ENCODE measurements around the gene TRIM9.

TRIM9 gene

DNA sequence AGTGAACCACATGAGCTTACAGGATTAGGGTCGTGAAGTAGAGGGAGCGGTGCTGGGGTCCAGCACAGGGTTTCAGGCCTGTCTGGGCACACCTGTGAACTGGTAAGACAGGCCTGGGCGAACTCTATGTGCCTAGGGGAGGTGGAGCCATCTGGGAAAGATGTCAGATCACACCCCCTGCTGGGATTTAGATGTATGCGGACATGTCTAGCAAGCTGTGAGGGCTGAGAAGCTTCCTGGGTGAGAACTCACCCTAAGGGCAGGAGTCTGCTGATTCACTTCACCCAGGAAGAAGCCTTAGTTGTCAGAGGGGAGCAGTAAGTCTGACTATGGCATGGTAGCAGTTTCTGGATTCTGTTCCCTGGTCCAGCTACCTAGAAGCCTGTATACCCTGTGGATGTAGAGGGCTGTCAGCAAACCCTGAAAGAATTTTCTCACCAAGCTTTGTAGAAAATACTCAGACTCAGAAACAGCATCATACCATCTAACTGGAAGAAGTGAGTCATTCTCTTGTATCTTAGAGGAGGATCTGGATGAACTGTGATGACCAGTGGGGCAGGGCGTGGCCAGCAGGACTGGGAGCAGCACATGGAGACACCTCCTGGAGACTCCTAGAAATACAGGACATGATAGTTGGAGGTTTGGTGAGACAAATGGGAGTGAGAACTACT, 139.4 kb downstream of the TRIM9 start:
- TF ChIP-seq, protein P1, sequence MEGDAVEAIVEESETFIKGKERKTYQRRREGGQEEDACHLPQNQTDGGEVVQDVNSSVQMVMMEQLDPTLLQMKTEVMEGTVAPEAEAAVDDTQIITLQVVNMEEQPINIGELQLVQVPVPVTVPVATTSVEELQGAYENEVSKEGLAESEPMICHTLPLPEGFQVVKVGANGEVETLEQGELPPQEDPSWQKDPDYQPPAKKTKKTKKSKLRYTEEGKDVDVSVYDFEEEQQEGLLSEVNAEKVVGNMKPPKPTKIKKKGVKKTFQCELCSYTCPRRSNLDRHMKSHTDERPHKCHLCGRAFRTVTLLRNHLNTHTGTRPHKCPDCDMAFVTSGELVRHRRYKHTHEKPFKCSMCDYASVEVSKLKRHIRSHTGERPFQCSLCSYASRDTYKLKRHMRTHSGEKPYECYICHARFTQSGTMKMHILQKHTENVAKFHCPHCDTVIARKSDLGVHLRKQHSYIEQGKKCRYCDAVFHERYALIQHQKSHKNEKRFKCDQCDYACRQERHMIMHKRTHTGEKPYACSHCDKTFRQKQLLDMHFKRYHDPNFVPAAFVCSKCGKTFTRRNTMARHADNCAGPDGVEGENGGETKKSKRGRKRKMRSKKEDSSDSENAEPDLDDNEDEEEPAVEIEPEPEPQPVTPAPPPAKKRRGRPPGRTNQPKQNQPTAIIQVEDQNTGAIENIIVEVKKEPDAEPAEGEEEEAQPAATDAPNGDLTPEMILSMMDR (IDR thresholded peaks at IDR 0.05; ENCODE audit: extremely low read depth, missing control alignments), result no peak
- DNase-seq (ENCODE audit: low spot score), result peak; percentile 52

- DNase-seq (ENCODE audit: low spot score), result peak; percentile 70
- TF ChIP-seq, protein P1 (IDR thresholded peaks at IDR 0.05; ENCODE audit: extremely low read depth, missing control alignments), result peak; percentile 39
Measured at GRCh38 chr14:50954811-50955372, 140.0 kb downstream of the TRIM9 start.

- DNase-seq (ENCODE audit: low spot score), result no peak
- TF ChIP-seq, protein P1 (IDR thresholded peaks at IDR 0.05; ENCODE audit: extremely low read depth, missing control alignments), result no peak
Measured at GRCh38 chr14:50953502-50953901, 141.4 kb downstream of the TRIM9 start.

DNA sequence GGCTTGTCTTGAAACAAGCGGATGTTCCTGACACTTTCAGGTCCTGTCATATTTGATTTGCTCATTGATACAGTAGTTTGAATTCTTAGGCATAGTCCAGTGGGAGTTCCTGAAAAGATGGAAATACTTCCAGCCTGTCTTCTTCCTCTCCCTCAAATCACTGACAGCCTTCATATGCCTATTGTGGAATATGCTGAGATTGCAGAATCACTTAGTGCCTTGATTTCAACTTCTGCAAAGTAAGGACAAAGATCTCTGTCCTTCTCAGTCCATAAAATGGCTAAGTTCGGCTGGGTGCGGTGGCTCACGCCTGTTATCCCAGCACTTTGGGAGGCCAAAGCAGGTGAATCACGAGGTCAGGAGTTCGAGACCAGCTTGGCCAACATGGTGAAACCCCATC, 143.9 kb downstream of the TRIM9 start:
- TF ChIP-seq, protein P1 (IDR thresholded peaks at IDR 0.05; ENCODE audit: extremely low read depth, missing control alignments), result no peak
- no peak for DNase-seq (ENCODE audit: low spot score)

DNA sequence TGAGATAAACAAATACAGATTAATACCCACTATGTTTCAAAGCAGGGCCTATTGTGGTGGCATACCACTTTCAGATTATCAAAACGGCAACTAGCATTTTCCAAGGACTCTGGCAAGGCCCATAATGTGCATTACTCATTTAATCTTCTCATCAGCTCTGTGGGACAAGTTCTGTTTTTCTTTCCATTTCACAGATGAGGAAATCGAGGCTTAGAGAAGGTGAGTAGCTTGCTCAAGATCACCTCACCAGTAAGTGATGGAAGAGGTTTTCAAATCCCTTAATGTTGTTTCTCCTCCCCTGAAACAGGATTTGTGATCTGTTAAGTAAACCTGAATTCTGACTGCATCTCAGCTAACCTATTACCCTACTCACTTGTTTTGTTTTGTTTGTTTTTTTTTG, 146.7 kb downstream of the TRIM9 start:
- DNase-seq (ENCODE audit: low spot score), result no peak
- TF ChIP-seq, protein P1 (IDR thresholded peaks at IDR 0.05; ENCODE audit: extremely low read depth, missing control alignments), result no peak

GRCh38 chr14:50947446-50947845, 147.5 kb downstream of the TRIM9 start:
- no peak for DNase-seq (ENCODE audit: low spot score)
- TF ChIP-seq, protein P1 (IDR thresholded peaks at IDR 0.05; ENCODE audit: extremely low read depth, missing control alignments), result no peak

DNA sequence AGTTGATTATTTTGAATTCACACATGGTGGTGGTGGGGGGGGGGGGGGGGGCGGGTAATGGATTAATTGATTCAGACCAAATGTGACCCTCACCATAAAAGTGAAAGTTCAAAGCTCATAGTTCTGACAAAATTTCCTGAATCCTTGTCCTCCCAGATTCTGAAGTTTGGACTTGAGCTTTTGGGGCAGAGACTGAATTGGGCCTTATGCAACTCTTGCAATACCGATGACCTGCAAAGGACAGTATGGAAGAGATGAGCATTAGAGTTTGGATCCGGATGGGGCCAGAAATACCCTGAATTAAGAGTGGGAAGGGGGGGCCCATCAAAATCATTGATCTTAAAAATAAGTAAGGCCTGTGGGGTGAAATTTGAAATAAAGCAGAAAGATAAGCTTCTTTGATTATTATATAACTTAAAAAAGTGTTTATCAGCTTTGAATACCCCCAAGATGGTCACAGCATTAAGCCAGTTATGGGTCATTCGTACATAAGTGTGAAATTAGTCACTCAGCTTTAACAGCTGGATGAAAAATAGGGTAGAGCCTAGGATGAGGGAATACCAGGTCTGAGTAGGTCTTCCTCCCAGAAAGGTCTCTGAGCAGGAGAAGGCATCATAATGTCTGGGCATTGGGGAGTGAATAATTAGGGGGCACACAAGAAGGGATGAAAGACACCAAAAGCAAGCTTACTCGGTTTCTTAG, 148.5 kb downstream of the TRIM9 start:
- no peak for DNase-seq (ENCODE audit: low spot score)
- TF ChIP-seq, protein P1 (IDR thresholded peaks at IDR 0.05; ENCODE audit: extremely low read depth, missing control alignments), result no peak

All from GM20000 (cell line).